ENCODE data around the gene RNF223.

DNA sequence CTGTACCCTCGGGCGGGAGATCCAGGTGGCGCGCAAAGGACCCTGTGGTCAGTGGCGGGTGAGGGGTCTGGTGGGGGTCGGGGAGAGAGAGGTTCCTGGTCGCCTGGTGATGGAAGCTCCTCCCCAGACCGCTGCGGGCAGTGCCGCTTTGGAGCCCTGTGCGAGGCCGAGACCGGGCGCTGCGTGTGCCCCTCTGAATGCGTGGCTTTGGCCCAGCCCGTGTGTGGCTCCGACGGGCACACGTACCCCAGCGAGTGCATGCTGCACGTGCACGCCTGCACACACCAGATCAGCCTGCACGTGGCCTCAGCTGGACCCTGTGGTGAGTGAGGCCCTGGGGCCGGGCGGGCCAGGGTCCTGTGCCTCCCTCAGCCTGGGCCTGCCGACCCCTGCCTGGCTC lies 30.7 kb downstream of the RNF223 start:
- TF ChIP-seq, protein P1, sequence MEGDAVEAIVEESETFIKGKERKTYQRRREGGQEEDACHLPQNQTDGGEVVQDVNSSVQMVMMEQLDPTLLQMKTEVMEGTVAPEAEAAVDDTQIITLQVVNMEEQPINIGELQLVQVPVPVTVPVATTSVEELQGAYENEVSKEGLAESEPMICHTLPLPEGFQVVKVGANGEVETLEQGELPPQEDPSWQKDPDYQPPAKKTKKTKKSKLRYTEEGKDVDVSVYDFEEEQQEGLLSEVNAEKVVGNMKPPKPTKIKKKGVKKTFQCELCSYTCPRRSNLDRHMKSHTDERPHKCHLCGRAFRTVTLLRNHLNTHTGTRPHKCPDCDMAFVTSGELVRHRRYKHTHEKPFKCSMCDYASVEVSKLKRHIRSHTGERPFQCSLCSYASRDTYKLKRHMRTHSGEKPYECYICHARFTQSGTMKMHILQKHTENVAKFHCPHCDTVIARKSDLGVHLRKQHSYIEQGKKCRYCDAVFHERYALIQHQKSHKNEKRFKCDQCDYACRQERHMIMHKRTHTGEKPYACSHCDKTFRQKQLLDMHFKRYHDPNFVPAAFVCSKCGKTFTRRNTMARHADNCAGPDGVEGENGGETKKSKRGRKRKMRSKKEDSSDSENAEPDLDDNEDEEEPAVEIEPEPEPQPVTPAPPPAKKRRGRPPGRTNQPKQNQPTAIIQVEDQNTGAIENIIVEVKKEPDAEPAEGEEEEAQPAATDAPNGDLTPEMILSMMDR (IDR thresholded peaks at IDR 0.05) = no peak
- TF ChIP-seq POLR2A (IDR thresholded peaks at IDR 0.05) = no peak

Data from thyroid gland (tissue), 4 donors.